ENCODE measurements around the gene RASA1. TPM values are rescaled to one million over a fixed set of nuclear protein-coding genes. Genes with fewer than 3 reads are reported as not detected.

The RASA1 gene
- total and polyA plus RNA-seq, 2 donors from 2014 or later, result 9.9 to 25.5 TPM

- Histone ChIP-seq H3K4me1 (ENCODE audit: control insufficient read depth in 2 of 3, insufficient read depth in 2 of 3, low read depth in 1 of 3, low read length in 3 of 3) (no peaks in the 10 kb centered on the region), H3K27me3 (ENCODE audit: control insufficient read depth, insufficient read depth, low read length) (no peaks in the 10 kb centered on the region), H3K4me3 (ENCODE audit: low read length in 3 of 3) (no peak overlapping the region), H3K36me3 (ENCODE audit: control insufficient read depth in 2 of 3, insufficient read depth in 3 of 3, low read length in 3 of 3) (no peaks in the 10 kb centered on the region), H3K9me3 (ENCODE audit: control insufficient read depth in 2 of 3, insufficient read depth in 1 of 3, low read length in 3 of 3) (no peaks in the 10 kb centered on the region), H3K27ac (ENCODE audit: low read depth in 2 of 2, low read length in 2 of 2) (no peak overlapping the region), H3K9ac (ENCODE audit: low read length in 3 of 3) (no peak overlapping the region)
- FAIRE-seq, result no peak
- intact Hi-C loops (cut with DNase I), result no loop called here
- no peak for TF ChIP-seq CTCF (IDR thresholded peaks at IDR 0.05; ENCODE audit: borderline replicate concordance, extremely low read depth, insufficient read depth)
- no peak for DNase-seq
Observed at GRCh38 chr5:87319469-87319868, 51.8 kb downstream of the RASA1 start.

- no peaks in the 10 kb centered on the region for H3K9me3 ChIP-seq (ENCODE audit: control insufficient read depth in 2 of 3, insufficient read depth in 1 of 3, low read length in 3 of 3)
- no peak overlapping the region for H3K9ac ChIP-seq (ENCODE audit: low read length in 3 of 3)
- H3K36me3 ChIP-seq (ENCODE audit: control insufficient read depth in 2 of 3, insufficient read depth in 3 of 3, low read length in 3 of 3), result no peaks in the 10 kb centered on the region
- H3K27me3 ChIP-seq (ENCODE audit: control insufficient read depth, insufficient read depth, low read length), result no peaks in the 10 kb centered on the region
- H3K27ac ChIP-seq (ENCODE audit: low read depth in 2 of 2, low read length in 2 of 2), result no peak overlapping the region
- H3K4me3 ChIP-seq (ENCODE audit: low read length in 3 of 3), result no peak overlapping the region
- intact Hi-C loops (cut with DNase I), result no loop called here
- no peaks in the 10 kb centered on the region for H3K4me1 ChIP-seq (ENCODE audit: control insufficient read depth in 2 of 3, insufficient read depth in 2 of 3, low read depth in 1 of 3, low read length in 3 of 3)
- TF ChIP-seq CTCF (IDR thresholded peaks at IDR 0.05; ENCODE audit: borderline replicate concordance, extremely low read depth, insufficient read depth), result no peak
- no peak for DNase-seq
- FAIRE-seq, result no peak
Observed at GRCh38 chr5:87321605-87322004, 53.9 kb downstream of the RASA1 start.

- H3K4me3 ChIP-seq (ENCODE audit: low read length in 3 of 3), result no peak overlapping the region
- H3K9me3 ChIP-seq (ENCODE audit: control insufficient read depth in 2 of 3, insufficient read depth in 1 of 3, low read length in 3 of 3), result no peaks in the 10 kb centered on the region
- no peaks in the 10 kb centered on the region for H3K36me3 ChIP-seq (ENCODE audit: control insufficient read depth in 2 of 3, insufficient read depth in 3 of 3, low read length in 3 of 3)
- TF ChIP-seq CTCF (IDR thresholded peaks at IDR 0.05; ENCODE audit: borderline replicate concordance, extremely low read depth, insufficient read depth), result no peak
- H3K27ac ChIP-seq (ENCODE audit: low read depth in 2 of 2, low read length in 2 of 2), result no peak overlapping the region
- no peaks in the 10 kb centered on the region for H3K4me1 ChIP-seq (ENCODE audit: control insufficient read depth in 2 of 3, insufficient read depth in 2 of 3, low read depth in 1 of 3, low read length in 3 of 3)
- DNase-seq (no peak), FAIRE-seq (no peak)
- intact Hi-C loops (cut with DNase I), result no loop called here
- H3K9ac ChIP-seq (ENCODE audit: low read length in 3 of 3), result no peak overlapping the region
- no peaks in the 10 kb centered on the region for H3K27me3 ChIP-seq (ENCODE audit: control insufficient read depth, insufficient read depth, low read length)
Observed at GRCh38 chr5:87322381-87322780, 54.7 kb downstream of the RASA1 start.

DNA sequence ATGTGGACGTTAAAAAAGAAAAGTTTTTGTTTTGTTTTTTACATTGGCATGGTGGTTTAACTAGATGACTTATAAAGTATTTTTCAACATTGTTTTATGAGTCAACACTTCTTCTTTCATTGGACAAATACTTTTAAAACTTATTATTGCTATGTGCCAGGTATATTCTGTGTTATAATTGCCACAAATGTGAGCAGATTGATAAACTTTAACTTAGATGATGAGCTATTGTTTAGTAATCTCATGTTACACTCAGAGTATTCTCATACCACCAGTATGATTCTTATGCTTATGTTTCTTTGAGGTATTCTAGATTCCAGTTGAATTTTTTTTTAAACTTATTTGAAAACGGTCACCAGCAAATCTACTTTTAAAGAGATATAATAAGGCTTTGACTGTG lies 60.3 kb downstream of the RASA1 start:
- FAIRE-seq (no peak), DNase-seq (no peak)
- no peaks in the 10 kb centered on the region for H3K27me3 ChIP-seq (ENCODE audit: control insufficient read depth, insufficient read depth, low read length)
- no peaks in the 10 kb centered on the region for H3K36me3 ChIP-seq (ENCODE audit: control insufficient read depth in 2 of 3, insufficient read depth in 3 of 3, low read length in 3 of 3)
- TF ChIP-seq CTCF (IDR thresholded peaks at IDR 0.05; ENCODE audit: borderline replicate concordance, extremely low read depth, insufficient read depth), result no peak
- intact Hi-C loops (cut with DNase I), result no loop called here
- no peak overlapping the region for H3K27ac ChIP-seq (ENCODE audit: low read depth in 2 of 2, low read length in 2 of 2)
- H3K9me3 ChIP-seq (ENCODE audit: control insufficient read depth in 2 of 3, insufficient read depth in 1 of 3, low read length in 3 of 3), result no peaks in the 10 kb centered on the region
- no peak overlapping the region for H3K9ac ChIP-seq (ENCODE audit: low read length in 3 of 3)
- H3K4me3 ChIP-seq (ENCODE audit: low read length in 3 of 3), result no peak overlapping the region
- H3K4me1 ChIP-seq (ENCODE audit: control insufficient read depth in 2 of 3, insufficient read depth in 2 of 3, low read depth in 1 of 3, low read length in 3 of 3), result no peaks in the 10 kb centered on the region
